Caco-2 (cell line): ENCODE measurements around the gene CTNNB1. TPM values are rescaled to one million over a fixed set of nuclear protein-coding genes. Genes with fewer than 3 reads are reported as not detected.

Source experiments
- BruUV-seq: library from RNA; stranded (reverse); fragments of 400-500 nt; replicated peaks from 2 replicates; lab custom pipeline; 2021; lab: Mats Ljungman, UMichigan
- CTCF ChIA-PET: fragments of 300-600 bp; sonication (Branson Sonifier 250); formaldehyde crosslinking; loops from one replicate; lab custom pipeline; 2022; ENCODE audit warnings: antibody characterized with exemption; lab: Charles Lee
- POLR2A ChIA-PET: fragments of 300-600 bp; sonication (Branson Sonifier 250); formaldehyde crosslinking; loops from one replicate; lab custom pipeline; 2022; ENCODE audit warnings: antibody characterized with exemption; lab: Charles Lee
- DNase-seq, 2 experiments: peaks; one replicate each; pipeline versions ENCODE4 v3.0.0 to v3.0.0-alpha.2; 2020 to 2022
- H3K27me3 ChIP-seq: replicated peaks from 2 replicates; pipeline ENCODE4 v1.6.0; 2011; ENCODE audit warnings: low read length; ENCODE audit not compliant: control insufficient read depth, insufficient read depth
- H3K36me3 ChIP-seq: 2 replicates; pipeline ENCODE4 v1.5.1; 2011; ENCODE audit warnings: low read length; ENCODE audit not compliant: control insufficient read depth, insufficient read depth
- H3K4me1 ChIP-seq: fragments of 250-450 bp; sonication (Bioruptor Pico); 2 replicates; pipeline ENCODE4 v1.5.1; 2020; ENCODE audit warnings: mild to moderate bottlenecking
- H3K4me3 ChIP-seq: 2 replicates; pipeline ENCODE4 v1.5.1; 2011; ENCODE audit warnings: low read depth, mild to moderate bottlenecking, control low read depth, low read length
- H3K9me3 ChIP-seq: fragments of 250-450 bp; sonication (Bioruptor Pico); 2 replicates; pipeline ENCODE4 v1.5.1; 2020; ENCODE audit warnings: mild to moderate bottlenecking, moderate library complexity
- H3K27ac Mint-ChIP-seq: one replicate; pipeline ENCODE4 v1.8.0; 2022; ENCODE audit warnings: mixed read lengths; ENCODE audit not compliant: unreplicated experiment
- H3K27me3 Mint-ChIP-seq: one replicate; pipeline ENCODE4 v1.8.0; 2022; ENCODE audit warnings: mixed read lengths; ENCODE audit not compliant: insufficient read depth, unreplicated experiment
- H3K36me3 Mint-ChIP-seq: one replicate; pipeline ENCODE4 v1.8.0; 2022; ENCODE audit warnings: mild to moderate bottlenecking, mixed read lengths; ENCODE audit not compliant: insufficient read depth, unreplicated experiment
- H3K4me1 Mint-ChIP-seq: one replicate; pipeline ENCODE4 v1.8.0; 2022; ENCODE audit warnings: low read depth, mixed read lengths; ENCODE audit not compliant: unreplicated experiment
- H3K4me3 Mint-ChIP-seq: one replicate; pipeline ENCODE4 v1.8.0; 2022; ENCODE audit warnings: mild to moderate bottlenecking, moderate library complexity, mixed read lengths; ENCODE audit not compliant: unreplicated experiment
- H3K9me3 Mint-ChIP-seq: one replicate; pipeline ENCODE4 v1.8.0; 2022; ENCODE audit warnings: mixed read lengths; ENCODE audit not compliant: unreplicated experiment
- intact Hi-C: fragments of 100-400 bp; cut with micrococcal nuclease; formaldehyde crosslinking; loops from one replicate; pipeline ENCODE4 v1.10.0; 2022; ENCODE audit not compliant: unreplicated experiment
- total RNA-seq: library from RNA; stranded (reverse); gene quantifications from 2 replicates; pipeline ENCODE4 v1.2.3, GENCODE V29; 2022
- TF ChIP-seq, protein P1 (sequence below), 2 experiments: fragments of 200-600 bp in 1 of 2; IDR thresholded peaks; 1 replicate in 1 of 2; 2 replicates in 1 of 2; pipeline versions ENCODE4 v1.5.1 to v1.8.0; 2011 to 2022; ENCODE audit warnings: antibody characterized with exemption in 1 of 2, control low read depth in 1 of 2, inconsistent platforms in 1 of 2, low read depth in 1 of 2, low read length in 1 of 2, mild to moderate bottlenecking in 1 of 2, moderate library complexity in 1 of 2; ENCODE audit not compliant: insufficient read depth in 1 of 2, severe bottlenecking in 1 of 2, unreplicated experiment in 1 of 2

CTNNB1 gene
- total RNA-seq, 1 experiment from 2014 or later, result 206 TPM

- no peaks in the 10 kb centered on the region for H3K9me3 ChIP-seq
Measured at GRCh38 chr3:41244620-41245336, 45.5 kb downstream of the CTNNB1 start.

DNA sequence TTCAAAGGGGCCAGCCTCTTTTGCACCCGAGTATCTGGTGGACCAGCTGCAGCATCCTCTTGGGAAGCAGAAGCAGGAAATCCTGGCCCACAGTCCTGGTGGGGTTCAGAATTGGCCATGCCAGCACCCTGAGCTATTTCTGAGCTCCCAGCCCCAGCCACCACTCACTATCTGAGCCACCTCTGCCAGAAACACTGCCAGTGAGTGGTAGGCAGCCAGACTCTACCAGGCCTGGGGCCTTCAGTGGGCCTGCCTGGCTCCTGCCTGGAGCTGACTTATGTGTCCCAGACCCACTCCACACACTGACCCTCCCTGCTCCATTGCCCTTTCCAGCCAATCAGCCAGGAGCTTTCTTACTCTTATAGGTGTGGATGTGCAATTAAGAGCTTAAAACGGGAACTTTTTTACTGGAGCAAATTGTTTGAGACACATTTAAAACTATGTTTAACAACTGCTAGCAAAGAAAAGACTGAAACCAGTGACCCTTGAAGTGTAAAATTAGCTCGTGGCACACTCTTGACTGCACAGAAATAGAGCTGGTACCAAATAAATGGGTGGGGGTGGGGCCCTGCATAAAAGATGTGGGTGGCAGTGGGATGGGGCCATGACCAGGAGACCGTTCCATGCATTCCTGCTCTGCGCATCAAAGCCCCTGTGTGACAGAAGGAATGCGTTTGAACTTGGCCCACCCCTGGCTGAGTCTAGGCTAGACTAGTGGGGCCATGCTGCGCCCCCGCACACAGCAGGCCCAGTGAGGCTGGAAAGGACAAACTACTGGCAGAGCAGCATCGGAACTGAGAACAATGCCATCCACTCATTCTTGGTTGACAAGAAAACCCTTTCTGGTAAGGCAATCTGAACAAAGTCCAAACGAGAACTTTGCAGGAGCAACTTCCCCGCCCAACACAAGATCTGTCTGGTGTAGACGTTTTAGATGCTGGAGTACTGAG, 48.0 kb downstream of the CTNNB1 start:
- TF ChIP-seq, protein P1, sequence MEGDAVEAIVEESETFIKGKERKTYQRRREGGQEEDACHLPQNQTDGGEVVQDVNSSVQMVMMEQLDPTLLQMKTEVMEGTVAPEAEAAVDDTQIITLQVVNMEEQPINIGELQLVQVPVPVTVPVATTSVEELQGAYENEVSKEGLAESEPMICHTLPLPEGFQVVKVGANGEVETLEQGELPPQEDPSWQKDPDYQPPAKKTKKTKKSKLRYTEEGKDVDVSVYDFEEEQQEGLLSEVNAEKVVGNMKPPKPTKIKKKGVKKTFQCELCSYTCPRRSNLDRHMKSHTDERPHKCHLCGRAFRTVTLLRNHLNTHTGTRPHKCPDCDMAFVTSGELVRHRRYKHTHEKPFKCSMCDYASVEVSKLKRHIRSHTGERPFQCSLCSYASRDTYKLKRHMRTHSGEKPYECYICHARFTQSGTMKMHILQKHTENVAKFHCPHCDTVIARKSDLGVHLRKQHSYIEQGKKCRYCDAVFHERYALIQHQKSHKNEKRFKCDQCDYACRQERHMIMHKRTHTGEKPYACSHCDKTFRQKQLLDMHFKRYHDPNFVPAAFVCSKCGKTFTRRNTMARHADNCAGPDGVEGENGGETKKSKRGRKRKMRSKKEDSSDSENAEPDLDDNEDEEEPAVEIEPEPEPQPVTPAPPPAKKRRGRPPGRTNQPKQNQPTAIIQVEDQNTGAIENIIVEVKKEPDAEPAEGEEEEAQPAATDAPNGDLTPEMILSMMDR (IDR thresholded peaks at IDR 0.05; ENCODE audit: insufficient read depth in 1 of 2, low read depth in 1 of 2, low read length in 1 of 2, severe bottlenecking in 1 of 2, unreplicated experiment in 1 of 2), result no peak
- Mint-ChIP-seq H3K9me3 (peaks cover 2% of the 10 kb centered on the region), H3K4me1 (no peaks in the 10 kb centered on the region), H3K4me3 (no peak overlapping the region), H3K36me3 (peaks cover 30% of the 10 kb centered on the region), H3K27me3 (no peaks in the 10 kb centered on the region), H3K27ac (no peak overlapping the region)
- Histone ChIP-seq H3K27me3 (no peaks in the 10 kb centered on the region), H3K36me3 (no peaks in the 10 kb centered on the region), H3K4me1 (peaks cover 6% of the 10 kb centered on the region; the same call in 1 of the 2 replicates), H3K9me3 (no peaks in the 10 kb centered on the region), H3K4me3 (no peak overlapping the region)
- ChIA-PET POLR2A (no interaction called here), CTCF (no interaction called here)
- intact Hi-C loops, result no loop called here
- no peak for DNase-seq
- BruUV-seq, result no TSS peak

More at GRCh38 chr3:41244620-41245336, 45.5 kb downstream of the CTNNB1 start:
- no TSS peak for BruUV-seq
- H3K4me1 Mint-ChIP-seq, result no peaks in the 10 kb centered on the region
- H3K4me3 ChIP-seq, result no peak overlapping the region
- no peaks in the 10 kb centered on the region for H3K36me3 ChIP-seq
- no peak overlapping the region for H3K4me3 Mint-ChIP-seq
- peaks cover 6% of the 10 kb centered on the region; the same call in 1 of the 2 replicates for H3K4me1 ChIP-seq
- POLR2A ChIA-PET, result no interaction called here
- H3K9me3 Mint-ChIP-seq, result no peaks in the 10 kb centered on the region
- TF ChIP-seq, protein P1 (IDR thresholded peaks at IDR 0.05; ENCODE audit: insufficient read depth in 1 of 2, low read depth in 1 of 2, low read length in 1 of 2, severe bottlenecking in 1 of 2, unreplicated experiment in 1 of 2), result no peak
- CTCF ChIA-PET, result interaction anchor here (0.6 kb wide), 1 partner anchor 42 kb away, joined by 5 read pairs; no protein-coding TSS in a partner anchor
- peaks cover 55% of the 10 kb centered on the region for H3K36me3 Mint-ChIP-seq
- H3K27me3 ChIP-seq, result no peaks in the 10 kb centered on the region
- H3K27ac Mint-ChIP-seq, result no peak overlapping the region
- intact Hi-C loops, result loop anchor here (2.0 kb wide), 1 partner anchor 30 kb away; no protein-coding TSS in a partner anchor
- DNase-seq, result no peak
- no peaks in the 10 kb centered on the region for H3K27me3 Mint-ChIP-seq

DNA sequence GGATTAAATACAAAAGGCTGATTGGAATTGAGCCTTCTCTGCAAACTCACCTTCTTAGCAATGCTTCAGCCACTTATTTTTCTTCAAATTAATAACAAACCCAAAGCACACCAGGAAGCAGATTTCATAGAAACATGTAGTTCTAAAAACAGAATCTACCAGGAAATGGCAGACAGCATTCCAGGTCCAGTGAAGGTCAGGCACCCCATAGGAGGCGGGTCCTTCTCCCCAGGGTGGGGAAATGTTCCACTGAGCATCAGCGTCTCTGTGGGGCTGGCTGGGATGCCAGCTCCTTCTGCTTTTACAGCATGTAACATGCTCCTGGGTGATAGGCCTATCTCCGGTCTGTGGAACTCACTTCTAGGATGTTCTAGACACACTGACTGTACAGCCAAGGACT, 49.2 kb downstream of the CTNNB1 start:
- TF ChIP-seq, protein P1 (IDR thresholded peaks at IDR 0.05; ENCODE audit: insufficient read depth in 1 of 2, low read depth in 1 of 2, low read length in 1 of 2, severe bottlenecking in 1 of 2, unreplicated experiment in 1 of 2), result no peak
- Mint-ChIP-seq H3K9me3 (peaks cover 14% of the 10 kb centered on the region), H3K4me3 (no peak overlapping the region), H3K27me3 (no peaks in the 10 kb centered on the region), H3K36me3 (peaks cover 18% of the 10 kb centered on the region), H3K4me1 (no peaks in the 10 kb centered on the region), H3K27ac (no peak overlapping the region)
- ChIA-PET POLR2A (no interaction called here), CTCF (no interaction called here)
- BruUV-seq, result no TSS peak
- DNase-seq, result no peak
- Histone ChIP-seq H3K27me3 (no peaks in the 10 kb centered on the region), H3K36me3 (no peaks in the 10 kb centered on the region), H3K9me3 (no peaks in the 10 kb centered on the region), H3K4me1 (peaks cover 6% of the 10 kb centered on the region; the same call in 1 of the 2 replicates), H3K4me3 (no peak overlapping the region)
- intact Hi-C loops, result no loop called here
